ENCODE results near the gene UTS2B. TPM values are rescaled to one million over a fixed set of nuclear protein-coding genes. Genes with fewer than 3 reads are reported as not detected.

The UTS2B gene
- total RNA-seq, 1 experiment from 2014 or later = 4.7 TPM

DNA sequence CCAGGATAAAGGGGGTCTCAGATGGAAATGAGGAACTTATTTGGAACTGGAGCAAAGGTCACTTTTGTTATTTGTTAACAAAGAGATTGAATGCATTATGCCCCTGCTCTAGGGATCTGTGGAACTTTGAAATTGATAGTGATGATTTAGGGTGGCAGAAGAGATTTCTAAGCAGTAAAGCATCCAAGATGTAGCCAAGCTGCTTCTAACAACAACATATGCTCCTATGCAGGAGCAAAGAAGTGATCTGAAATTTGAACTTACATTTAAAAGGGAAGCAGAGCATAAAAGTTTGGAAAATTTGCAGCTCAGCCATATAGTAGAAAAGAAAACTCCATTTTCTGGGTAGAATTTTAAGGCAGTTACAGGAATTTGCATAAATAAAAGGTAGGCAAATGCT lies 31.5 kb downstream of the UTS2B start:
- no TSS peak for BruUV-seq (replicated peaks)
- DNase-seq (ENCODE audit: low spot score) = no peak
- Histone ChIP-seq H3K27ac (ENCODE audit: low read depth, low read length, poor library complexity, severe bottlenecking) (no peak overlapping the region), H3K4me1 (ENCODE audit: insufficient read depth, low read length, poor library complexity, severe bottlenecking) (no peaks in the 10 kb centered on the region), H3K4me3 (ENCODE audit: low read depth, low read length, poor library complexity, severe bottlenecking) (no peak overlapping the region), H3K36me3 (ENCODE audit: insufficient read depth, low read length, poor library complexity, severe bottlenecking) (no peaks in the 10 kb centered on the region), H3K27me3 (replicated peaks; ENCODE audit: insufficient read depth, low read depth, low read length, poor library complexity) (no peaks in the 10 kb centered on the region), H3K9me3 (ENCODE audit: low read depth, low read length, poor library complexity, severe bottlenecking) (no peaks in the 10 kb centered on the region)
- TF ChIP-seq EZH2 (IDR thresholded peaks at IDR 0.05; ENCODE audit: borderline replicate concordance, low read depth, low read length, poor library complexity, severe bottlenecking) = no peak
- TF ChIP-seq, protein P1, sequence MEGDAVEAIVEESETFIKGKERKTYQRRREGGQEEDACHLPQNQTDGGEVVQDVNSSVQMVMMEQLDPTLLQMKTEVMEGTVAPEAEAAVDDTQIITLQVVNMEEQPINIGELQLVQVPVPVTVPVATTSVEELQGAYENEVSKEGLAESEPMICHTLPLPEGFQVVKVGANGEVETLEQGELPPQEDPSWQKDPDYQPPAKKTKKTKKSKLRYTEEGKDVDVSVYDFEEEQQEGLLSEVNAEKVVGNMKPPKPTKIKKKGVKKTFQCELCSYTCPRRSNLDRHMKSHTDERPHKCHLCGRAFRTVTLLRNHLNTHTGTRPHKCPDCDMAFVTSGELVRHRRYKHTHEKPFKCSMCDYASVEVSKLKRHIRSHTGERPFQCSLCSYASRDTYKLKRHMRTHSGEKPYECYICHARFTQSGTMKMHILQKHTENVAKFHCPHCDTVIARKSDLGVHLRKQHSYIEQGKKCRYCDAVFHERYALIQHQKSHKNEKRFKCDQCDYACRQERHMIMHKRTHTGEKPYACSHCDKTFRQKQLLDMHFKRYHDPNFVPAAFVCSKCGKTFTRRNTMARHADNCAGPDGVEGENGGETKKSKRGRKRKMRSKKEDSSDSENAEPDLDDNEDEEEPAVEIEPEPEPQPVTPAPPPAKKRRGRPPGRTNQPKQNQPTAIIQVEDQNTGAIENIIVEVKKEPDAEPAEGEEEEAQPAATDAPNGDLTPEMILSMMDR (conservative IDR thresholded peaks at IDR 0.05; ENCODE audit: low read depth, low read length) = no peak
- ChIA-PET CTCF (no interaction called here), POLR2A (ENCODE audit: low non-redundant PET) (no interaction called here)
- intact Hi-C loops (cut with micrococcal nuclease; ENCODE audit: unreplicated experiment) = no loop called here

DNA sequence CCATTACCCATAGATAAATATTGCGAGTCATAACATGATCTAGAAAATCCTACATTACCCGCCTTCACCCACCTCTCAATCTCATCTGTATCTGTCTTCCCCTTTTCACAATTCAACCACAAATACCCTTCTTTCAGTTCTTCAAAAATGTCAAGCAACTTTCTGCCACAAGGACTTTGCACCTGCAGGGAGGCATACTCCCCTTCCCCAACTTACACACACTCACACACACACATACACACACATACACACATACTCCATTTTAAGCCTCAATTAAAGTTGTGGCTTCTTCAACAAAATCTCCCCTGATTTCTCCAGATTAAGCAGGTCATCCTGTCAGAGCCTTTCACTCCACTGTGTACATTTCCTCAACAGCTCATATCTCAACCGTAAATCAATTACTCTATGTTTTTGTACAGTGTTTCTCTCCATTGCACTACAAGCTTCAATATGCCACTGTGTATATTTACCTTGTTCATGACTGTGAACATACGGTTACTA lies 34.2 kb downstream of the UTS2B start:
- DNase-seq (ENCODE audit: low spot score) = no peak
- H3K27ac ChIP-seq (ENCODE audit: low read depth, low read length, poor library complexity, severe bottlenecking) = no peak overlapping the region
- H3K9me3 ChIP-seq (ENCODE audit: low read depth, low read length, poor library complexity, severe bottlenecking) = no peaks in the 10 kb centered on the region
- POLR2A ChIA-PET (ENCODE audit: low non-redundant PET) = interaction anchor here (0.6 kb wide), 1 partner anchor 9 kb away, joined by 3 read pairs; no protein-coding TSS in a partner anchor
- intact Hi-C loops (cut with micrococcal nuclease; ENCODE audit: unreplicated experiment) = no loop called here
- H3K4me1 ChIP-seq (ENCODE audit: insufficient read depth, low read length, poor library complexity, severe bottlenecking) = no peaks in the 10 kb centered on the region
- H3K4me3 ChIP-seq (ENCODE audit: low read depth, low read length, poor library complexity, severe bottlenecking) = no peak overlapping the region
- no TSS peak for BruUV-seq (replicated peaks)
- no peaks in the 10 kb centered on the region for H3K27me3 ChIP-seq (replicated peaks; ENCODE audit: insufficient read depth, low read depth, low read length, poor library complexity)
- no peaks in the 10 kb centered on the region for H3K36me3 ChIP-seq (ENCODE audit: insufficient read depth, low read length, poor library complexity, severe bottlenecking)
- CTCF ChIA-PET = no interaction called here
- TF ChIP-seq EZH2 (IDR thresholded peaks at IDR 0.05; ENCODE audit: borderline replicate concordance, low read depth, low read length, poor library complexity, severe bottlenecking) = no peak
- TF ChIP-seq, protein P1 (conservative IDR thresholded peaks at IDR 0.05; ENCODE audit: low read depth, low read length) = no peak

DNA sequence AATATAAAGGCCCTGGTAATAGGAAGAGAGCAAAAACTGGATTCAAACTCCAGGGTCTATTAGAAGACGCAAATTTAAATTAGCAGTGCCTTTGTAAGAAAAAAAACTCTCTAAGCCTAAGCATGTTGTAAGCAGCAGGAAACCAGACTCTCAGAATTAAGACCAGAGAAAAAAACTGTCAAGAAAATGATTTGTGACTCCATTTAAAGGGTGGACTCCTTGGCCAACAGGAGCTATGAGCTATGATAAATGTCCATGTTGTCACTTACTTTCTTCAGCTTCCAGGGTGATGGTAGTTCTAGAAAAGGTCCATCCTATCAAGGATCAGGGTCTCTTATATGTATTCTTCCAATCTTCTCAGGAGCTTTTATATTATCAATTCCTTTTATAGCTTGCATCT lies 36.0 kb downstream of the UTS2B start:
- POLR2A ChIA-PET (ENCODE audit: low non-redundant PET) = no interaction called here
- Histone ChIP-seq H3K27me3 (replicated peaks; ENCODE audit: insufficient read depth, low read depth, low read length, poor library complexity) (no peaks in the 10 kb centered on the region), H3K4me3 (ENCODE audit: low read depth, low read length, poor library complexity, severe bottlenecking) (no peak overlapping the region), H3K36me3 (ENCODE audit: insufficient read depth, low read length, poor library complexity, severe bottlenecking) (no peaks in the 10 kb centered on the region), H3K4me1 (ENCODE audit: insufficient read depth, low read length, poor library complexity, severe bottlenecking) (peaks cover 4% of the 10 kb centered on the region), H3K9me3 (ENCODE audit: low read depth, low read length, poor library complexity, severe bottlenecking) (no peaks in the 10 kb centered on the region), H3K27ac (ENCODE audit: low read depth, low read length, poor library complexity, severe bottlenecking) (no peak overlapping the region)
- no peak for TF ChIP-seq EZH2 (IDR thresholded peaks at IDR 0.05; ENCODE audit: borderline replicate concordance, low read depth, low read length, poor library complexity, severe bottlenecking)
- TF ChIP-seq, protein P1 (conservative IDR thresholded peaks at IDR 0.05; ENCODE audit: low read depth, low read length) = no peak
- intact Hi-C loops (cut with micrococcal nuclease; ENCODE audit: unreplicated experiment) = no loop called here
- CTCF ChIA-PET = no interaction called here
- DNase-seq (ENCODE audit: low spot score) = no peak
- BruUV-seq (replicated peaks) = no TSS peak

All from A673 (cell line).